Neutrophil (primary cell): ENCODE results near the gene SATL1.

Experiments
- H3K27ac ChIP-seq: fragments of 200-600 bp; sonication (generic); 2 replicates; pipeline ENCODE4 v1.5.1; 2016; ENCODE audit warnings: mild to moderate bottlenecking, moderate library complexity
- H3K27me3 ChIP-seq: fragments of 200-600 bp; sonication (generic); 2 replicates; pipeline ENCODE4 v1.6.0; 2016; ENCODE audit warnings: mild to moderate bottlenecking
- H3K36me3 ChIP-seq: fragments of 200-600 bp; sonication (generic); 2 replicates; pipeline ENCODE4 v1.5.1; 2017
- H3K4me1 ChIP-seq, 2 experiments: fragments of 200-600 bp in 1 of 2; sonication (generic) in 1 of 2; 1 replicate in 1 of 2; 2 replicates in 1 of 2; pipeline versions ENCODE4 v1.5.1 to v1.6.1; 2013 to 2016; ENCODE audit warnings: low read depth in 1 of 2, low read length in 1 of 2, mild to moderate bottlenecking in 1 of 2, moderate library complexity in 1 of 2; ENCODE audit not compliant: control insufficient read depth in 1 of 2, insufficient read depth in 1 of 2
- H3K4me3 ChIP-seq, 2 experiments: fragments of 200-600 bp in 1 of 2; sonication (generic) in 1 of 2; 1 replicate in 1 of 2; 2 replicates in 1 of 2; pipeline ENCODE4 v1.5.1; 2013 to 2016; ENCODE audit warnings: low read depth in 1 of 2, low read length in 1 of 2, mild to moderate bottlenecking in 1 of 2, moderate library complexity in 1 of 2
- H3K9me3 ChIP-seq: fragments of 200-600 bp; sonication (generic); 2 replicates; pipeline ENCODE4 v1.5.1; 2016
- CTCF ChIP-seq: fragments of 200-600 bp; sonication (generic); IDR thresholded peaks from 2 replicates; pipeline ENCODE4 v1.5.1; 2016; ENCODE audit warnings: antibody characterized with exemption

The SATL1 gene

GRCh38 chrX:85115252-85115651, 128.3 kb downstream of the SATL1 start:
- no peaks in the 10 kb centered on the region for H3K27me3 ChIP-seq
- no peak overlapping the region for H3K27ac ChIP-seq
- H3K9me3 ChIP-seq, result no peaks in the 10 kb centered on the region
- no peaks in the 10 kb centered on the region for H3K36me3 ChIP-seq
- no peak overlapping the region for H3K4me3 ChIP-seq
- no peaks in the 10 kb centered on the region for H3K4me1 ChIP-seq
- TF ChIP-seq CTCF, result no peak

GRCh38 chrX:85114776-85115175, 128.8 kb downstream of the SATL1 start:
- Histone ChIP-seq H3K27ac (no peak overlapping the region), H3K4me1 (no peaks in the 10 kb centered on the region), H3K27me3 (no peaks in the 10 kb centered on the region), H3K4me3 (no peak overlapping the region), H3K36me3 (no peaks in the 10 kb centered on the region), H3K9me3 (no peaks in the 10 kb centered on the region)
- no peak for TF ChIP-seq CTCF

GRCh38 chrX:85114171-85114570, 129.4 kb downstream of the SATL1 start:
- Histone ChIP-seq H3K9me3 (no peaks in the 10 kb centered on the region), H3K4me3 (no peak overlapping the region), H3K36me3 (no peaks in the 10 kb centered on the region), H3K27ac (no peak overlapping the region), H3K27me3 (no peaks in the 10 kb centered on the region), H3K4me1 (no peaks in the 10 kb centered on the region)
- no peak for TF ChIP-seq CTCF

- Histone ChIP-seq H3K27ac (no peak overlapping the region), H3K9me3 (no peaks in the 10 kb centered on the region)
- TF ChIP-seq CTCF, result no peak
Observed at GRCh38 chrX:85113746-85114145, 129.8 kb downstream of the SATL1 start.

GRCh38 chrX:85112293-85112692, 131.3 kb downstream of the SATL1 start:
- Histone ChIP-seq H3K4me3 (no peak overlapping the region), H3K27me3 (no peaks in the 10 kb centered on the region), H3K27ac (no peak overlapping the region), H3K9me3 (no peaks in the 10 kb centered on the region), H3K36me3 (no peaks in the 10 kb centered on the region), H3K4me1 (no peaks in the 10 kb centered on the region)
- TF ChIP-seq CTCF, result no peak

More at GRCh38 chrX:85113746-85114145, 129.8 kb downstream of the SATL1 start:
- H3K36me3 ChIP-seq, result no peaks in the 10 kb centered on the region
- H3K4me3 ChIP-seq, result no peak overlapping the region
- H3K27me3 ChIP-seq, result no peaks in the 10 kb centered on the region
- no peaks in the 10 kb centered on the region for H3K4me1 ChIP-seq

GRCh38 chrX:85111347-85111746, 132.2 kb downstream of the SATL1 start:
- Histone ChIP-seq H3K27me3 (no peaks in the 10 kb centered on the region), H3K4me1 (no peaks in the 10 kb centered on the region), H3K27ac (no peak overlapping the region), H3K9me3 (no peaks in the 10 kb centered on the region), H3K36me3 (no peaks in the 10 kb centered on the region), H3K4me3 (no peak overlapping the region)
- no peak for TF ChIP-seq CTCF
